Trophoblast cell (in vitro differentiated cells and primary cell): Measurements from ENCODE around the gene C5orf63.
"Not testable (repeated sequence)": the region's sequence is repeated elsewhere in the genome, so short reads cannot be mapped to it uniquely, and the experiment has no call there.

Experiments
- DNase-seq, 2 donors: peaks; one replicate each; pipeline ENCODE4 v3.0.0-alpha.2; 2016
- H2AFZ ChIP-seq: 2 replicates; pipeline ENCODE4 v1.6.1; 2013; ENCODE audit warnings: low read length, moderate library complexity, mild to moderate bottlenecking; ENCODE audit not compliant: insufficient read depth, poor library complexity
- H2AK5ac ChIP-seq: 2 replicates; pipeline ENCODE4 v1.6.1; 2013; ENCODE audit warnings: mild to moderate bottlenecking, low read length
- H2BK120ac ChIP-seq: 2 replicates; pipeline ENCODE4 v1.6.1; 2013; ENCODE audit warnings: low read length, mild to moderate bottlenecking, moderate library complexity; ENCODE audit not compliant: insufficient read depth, poor library complexity
- H2BK12ac ChIP-seq: 2 replicates; pipeline ENCODE4 v1.6.1; 2013; ENCODE audit warnings: mild to moderate bottlenecking, low read length, moderate library complexity
- H2BK5ac ChIP-seq: 2 replicates; pipeline ENCODE4 v1.6.1; 2013; ENCODE audit warnings: low read length, low read depth, moderate library complexity, mild to moderate bottlenecking; ENCODE audit not compliant: poor library complexity
- H3K14ac ChIP-seq: 2 replicates; pipeline ENCODE4 v1.6.1; 2013; ENCODE audit warnings: mild to moderate bottlenecking, low read length
- H3K18ac ChIP-seq: 2 replicates; pipeline ENCODE4 v1.6.1; 2013; ENCODE audit warnings: mild to moderate bottlenecking, low read length
- H3K23ac ChIP-seq: 2 replicates; pipeline ENCODE4 v1.6.1; 2013; ENCODE audit warnings: low read length
- H3K27ac ChIP-seq: 2 replicates; pipeline ENCODE4 v1.5.1; 2013; ENCODE audit warnings: low read depth, mild to moderate bottlenecking, inconsistent platforms, low read length, moderate library complexity
- H3K27me3 ChIP-seq: 2 replicates; pipeline ENCODE4 v1.6.1; 2013; ENCODE audit warnings: inconsistent platforms, mild to moderate bottlenecking, low read length, moderate library complexity; ENCODE audit not compliant: insufficient read depth
- H3K36me3 ChIP-seq, 2 experiments: 1 replicate in 1 of 2; 2 replicates in 1 of 2; pipeline ENCODE4 v1.6.1; 2013; ENCODE audit warnings: low read length in 2 of 2, mild to moderate bottlenecking in 2 of 2, moderate library complexity in 1 of 2; ENCODE audit not compliant: insufficient read depth in 2 of 2, control insufficient read depth in 1 of 2
- H3K4ac ChIP-seq: 2 replicates; pipeline ENCODE4 v1.6.1; 2013; ENCODE audit warnings: low read depth, mild to moderate bottlenecking, low read length, moderate library complexity
- H3K4me1 ChIP-seq, 2 experiments: 1 replicate in 1 of 2; 2 replicates in 1 of 2; pipeline ENCODE4 v1.6.1; 2013; ENCODE audit warnings: low read length in 2 of 2, mild to moderate bottlenecking in 2 of 2, moderate library complexity in 1 of 2; ENCODE audit not compliant: insufficient read depth in 2 of 2, control insufficient read depth in 1 of 2
- H3K4me2 ChIP-seq: 2 replicates; pipeline ENCODE4 v1.6.1; 2013; ENCODE audit warnings: inconsistent platforms, mild to moderate bottlenecking, low read length, moderate library complexity
- H3K4me3 ChIP-seq: 2 replicates; pipeline ENCODE4 v1.5.1; 2013; ENCODE audit warnings: mild to moderate bottlenecking, low read depth, low read length, inconsistent platforms
- H3K79me1 ChIP-seq: one replicate; pipeline ENCODE4 v1.6.1; 2013; ENCODE audit warnings: low read length
- H3K79me2 ChIP-seq: 2 replicates; pipeline ENCODE4 v1.6.1; 2013; ENCODE audit warnings: low read length, mild to moderate bottlenecking; ENCODE audit not compliant: control insufficient read depth, insufficient read depth, poor library complexity
- H3K9ac ChIP-seq: 2 replicates; pipeline ENCODE4 v1.6.1; 2013; ENCODE audit warnings: mild to moderate bottlenecking, low read length
- H3K9me3 ChIP-seq: 2 replicates; pipeline ENCODE4 v1.6.1; 2013; ENCODE audit warnings: low read depth, mild to moderate bottlenecking, control low read depth, inconsistent platforms, low read length; ENCODE audit not compliant: insufficient read depth
- H4K12ac ChIP-seq: 2 replicates; pipeline ENCODE4 v1.6.1; 2013; ENCODE audit warnings: low read depth, mild to moderate bottlenecking, low read length, moderate library complexity
- H4K8ac ChIP-seq: 2 replicates; pipeline ENCODE4 v1.6.1; 2013; ENCODE audit warnings: low read depth, mild to moderate bottlenecking, low read length, moderate library complexity
- H4K91ac ChIP-seq: one replicate; pipeline ENCODE4 v1.6.1; 2013; ENCODE audit warnings: low read depth, mild to moderate bottlenecking, low read length, moderate library complexity
- WGBS: extraction: QIAGEN DNeasy Blood & Tissue Kit; methylation state at CpG from one replicate; pipeline ENCODE4 v1.1.7; 2013; ENCODE audit warnings: missing lambda C conversion rate; ENCODE audit not compliant: insufficient read length, insufficient coverage; ENCODE audit errors: extremely low coverage; 5-methylcytosine and 5-hydroxymethylcytosine counted together

Gene C5orf63

DNA sequence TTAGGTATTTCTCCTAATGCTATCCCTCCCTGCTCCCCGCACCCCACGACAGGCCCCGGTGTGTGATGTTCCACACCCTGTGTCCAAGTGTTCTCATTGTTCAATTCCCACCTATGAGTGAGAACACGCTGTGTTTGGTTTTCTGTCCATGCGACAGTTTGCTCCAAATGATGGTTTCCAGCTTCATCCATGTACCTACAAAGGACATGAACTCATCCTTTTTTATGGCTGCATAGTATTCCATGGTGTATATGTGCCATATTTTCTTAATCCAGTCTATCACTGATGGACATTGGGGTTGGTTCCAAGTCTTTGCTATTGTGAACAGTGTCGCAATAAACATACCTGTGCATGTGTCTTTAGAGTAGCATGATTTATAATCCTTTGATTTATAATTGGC, 19.8 kb downstream of the C5orf63 start:
- not testable (repeated sequence) for H4K8ac ChIP-seq, H2BK120ac ChIP-seq, H3K4me3 ChIP-seq, H2BK12ac ChIP-seq, H3K4ac ChIP-seq, H4K12ac ChIP-seq, H3K4me1 ChIP-seq, H2BK5ac ChIP-seq, H3K14ac ChIP-seq, H2AK5ac ChIP-seq, H3K27me3 ChIP-seq, DNase-seq, H3K36me3 ChIP-seq, H3K79me1 ChIP-seq, H3K9ac ChIP-seq, H4K91ac ChIP-seq, H3K79me2 ChIP-seq, H2AFZ ChIP-seq, H3K4me2 ChIP-seq, H3K27ac ChIP-seq, H3K18ac ChIP-seq, H3K9me3 ChIP-seq, H3K23ac ChIP-seq
- WGBS, result no CpG with 5 or more reads among the region's 6 CpGs

DNA sequence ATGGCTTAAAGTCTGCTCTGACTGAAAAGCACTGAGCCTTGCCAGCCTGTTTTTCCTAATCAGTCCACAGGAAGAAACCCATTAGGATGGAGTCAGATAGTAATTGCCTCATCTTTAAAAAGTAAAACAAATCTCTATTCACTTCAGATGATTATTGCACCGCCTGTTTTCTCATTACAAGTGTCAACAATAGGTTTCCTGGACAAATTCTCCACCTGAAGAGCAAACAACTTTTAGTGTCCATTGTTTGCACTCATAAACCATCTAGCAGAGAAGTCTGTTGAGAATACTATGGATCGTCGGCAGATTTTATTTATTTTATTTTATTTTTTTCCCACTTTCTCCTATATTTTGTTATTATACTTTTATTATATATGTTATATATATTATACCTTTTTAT, 20.3 kb downstream of the C5orf63 start:
- no peak overlapping the region for H4K91ac ChIP-seq
- no peaks in the 10 kb centered on the region for H3K79me2 ChIP-seq
- H2BK12ac ChIP-seq, result no peak overlapping the region
- no peak overlapping the region for H2BK120ac ChIP-seq
- H3K4me1 ChIP-seq, result no peaks in the 10 kb centered on the region
- no peak overlapping the region for H2BK5ac ChIP-seq
- no peak overlapping the region for H3K9ac ChIP-seq
- no peaks in the 10 kb centered on the region for H3K9me3 ChIP-seq
- H3K27me3 ChIP-seq, result no peaks in the 10 kb centered on the region
- H3K27ac ChIP-seq, result no peak overlapping the region
- DNase-seq, result no peak
- H3K36me3 ChIP-seq, result no peaks in the 10 kb centered on the region
- H3K18ac ChIP-seq, result no peak overlapping the region
- no peak overlapping the region for H3K23ac ChIP-seq
- no peak overlapping the region for H3K14ac ChIP-seq
- H2AFZ ChIP-seq, result no peak overlapping the region
- H3K4me2 ChIP-seq, result no peak overlapping the region
- no peak overlapping the region for H4K12ac ChIP-seq
- WGBS, result no CpG with 5 or more reads among the region's 3 CpGs
- H3K4me3 ChIP-seq, result no peak overlapping the region
- H2AK5ac ChIP-seq, result no peak overlapping the region
- H3K4ac ChIP-seq, result no peak overlapping the region
- no peak overlapping the region for H4K8ac ChIP-seq
- no peaks in the 10 kb centered on the region for H3K79me1 ChIP-seq

GRCh38 chr5:127051591-127051990, 21.7 kb downstream of the C5orf63 start:
- no peak overlapping the region for H3K4ac ChIP-seq
- no peak overlapping the region for H3K23ac ChIP-seq
- WGBS, result no CpG with 5 or more reads among the region's 1 CpG

DNA sequence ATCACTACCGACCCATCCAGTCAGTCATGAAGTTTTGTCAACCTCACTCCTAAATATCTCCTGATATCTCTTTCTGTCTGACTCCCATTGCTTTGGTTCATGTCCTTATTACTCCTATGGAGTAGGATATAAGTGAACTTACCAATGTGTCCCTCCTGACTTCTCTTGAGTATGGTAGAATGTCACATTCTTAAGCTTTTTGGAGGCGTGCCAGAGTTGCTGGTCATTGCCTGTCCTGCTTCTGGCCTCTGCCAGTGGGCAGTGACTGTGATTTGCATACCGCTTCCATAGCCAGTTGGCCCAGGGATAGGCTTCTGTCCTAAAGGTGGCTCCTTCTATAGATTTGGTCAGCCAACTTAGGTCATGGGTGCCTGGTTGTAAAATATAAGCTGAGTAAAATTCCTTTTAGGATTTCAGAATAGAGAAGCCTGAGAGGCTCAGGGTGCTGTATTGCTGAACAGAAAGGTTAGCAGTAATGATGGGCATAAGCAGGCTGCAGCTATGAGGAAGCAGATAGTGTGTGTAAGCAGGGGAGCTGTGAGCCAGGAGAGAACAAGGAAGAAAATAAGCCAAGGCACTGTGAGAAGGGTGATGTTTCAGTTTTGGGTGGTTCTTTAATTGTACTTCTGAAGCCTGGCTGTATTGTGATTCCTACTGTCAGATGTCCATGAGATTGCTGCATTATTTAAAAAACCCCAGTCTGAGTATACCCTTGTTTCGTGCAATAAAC, 26.8 kb downstream of the C5orf63 start:
- no peak for DNase-seq
- no peaks in the 10 kb centered on the region for H3K9me3 ChIP-seq
- no peak overlapping the region for H3K4me2 ChIP-seq
- no peaks in the 10 kb centered on the region for H3K79me1 ChIP-seq
- no peaks in the 10 kb centered on the region for H3K36me3 ChIP-seq
- H3K9ac ChIP-seq, result no peak overlapping the region
- no peak overlapping the region for H3K27ac ChIP-seq
- H2AFZ ChIP-seq, result no peak overlapping the region
- no peak overlapping the region for H4K8ac ChIP-seq
- H3K79me2 ChIP-seq, result no peaks in the 10 kb centered on the region
- H3K4ac ChIP-seq, result no peak overlapping the region
- H4K91ac ChIP-seq, result no peak overlapping the region
- H2AK5ac ChIP-seq, result no peak overlapping the region
- H2BK120ac ChIP-seq, result no peak overlapping the region
- no peak overlapping the region for H3K14ac ChIP-seq
- H2BK5ac ChIP-seq, result no peak overlapping the region
- H3K27me3 ChIP-seq, result no peaks in the 10 kb centered on the region
- no peak overlapping the region for H3K18ac ChIP-seq
- H3K4me1 ChIP-seq, result no peaks in the 10 kb centered on the region
- H4K12ac ChIP-seq, result no peak overlapping the region
- WGBS, result no CpG with 5 or more reads among the region's 4 CpGs
- H3K23ac ChIP-seq, result no peak overlapping the region
- no peak overlapping the region for H3K4me3 ChIP-seq
- no peak overlapping the region for H2BK12ac ChIP-seq

More at GRCh38 chr5:127051591-127051990, 21.7 kb downstream of the C5orf63 start:
- H3K18ac ChIP-seq, result no peak overlapping the region
- no peak overlapping the region for H4K12ac ChIP-seq
- no peaks in the 10 kb centered on the region for H3K9me3 ChIP-seq
- H2BK5ac ChIP-seq, result no peak overlapping the region
- H4K91ac ChIP-seq, result no peak overlapping the region
- H3K4me2 ChIP-seq, result no peak overlapping the region
- H3K79me2 ChIP-seq, result no peaks in the 10 kb centered on the region
- no peak overlapping the region for H2AK5ac ChIP-seq
- H3K79me1 ChIP-seq, result no peaks in the 10 kb centered on the region
- no peak overlapping the region for H2BK12ac ChIP-seq
- DNase-seq, result no peak
- no peak overlapping the region for H2AFZ ChIP-seq
- no peak overlapping the region for H3K4me3 ChIP-seq
- H3K9ac ChIP-seq, result no peak overlapping the region
- H2BK120ac ChIP-seq, result no peak overlapping the region
- no peak overlapping the region for H4K8ac ChIP-seq
- H3K14ac ChIP-seq, result no peak overlapping the region
- H3K27ac ChIP-seq, result no peak overlapping the region
- H3K27me3 ChIP-seq, result no peaks in the 10 kb centered on the region
- H3K36me3 ChIP-seq, result no peaks in the 10 kb centered on the region
- no peaks in the 10 kb centered on the region for H3K4me1 ChIP-seq
